WERI-Rb-1 (cell line): ENCODE data around the gene PKNOX2.

Experiments
- DNase-seq: peaks from one replicate; pipeline ENCODE4 v3.0.0-alpha.2; 2020
- H3K27ac ChIP-seq: fragments of 250-450 bp; sonication (Bioruptor Pico); 2 replicates; pipeline ENCODE4 v1.5.1; 2020; ENCODE audit warnings: mild to moderate bottlenecking, moderate library complexity
- H3K27me3 ChIP-seq: fragments of 250-450 bp; sonication (Bioruptor Pico); 2 replicates; pipeline ENCODE4 v1.5.1; 2021; ENCODE audit warnings: mild to moderate bottlenecking, low read depth, moderate library complexity; ENCODE audit not compliant: insufficient read depth, severe bottlenecking
- H3K36me3 ChIP-seq: fragments of 250-450 bp; sonication (Bioruptor Pico); 2 replicates; pipeline ENCODE4 v1.5.1; 2020; ENCODE audit warnings: mild to moderate bottlenecking, moderate library complexity
- H3K4me3 ChIP-seq: 2 replicates; pipeline ENCODE4 v1.5.1; 2011; ENCODE audit warnings: low read depth, mild to moderate bottlenecking, control low read depth, low read length
- H3K9me3 ChIP-seq: fragments of 250-450 bp; sonication (Bioruptor Pico); 2 replicates; pipeline ENCODE4 v1.5.1; 2021; ENCODE audit warnings: mild to moderate bottlenecking, moderate library complexity; ENCODE audit not compliant: severe bottlenecking
- CTCF ChIP-seq: IDR thresholded peaks from 2 replicates; pipeline ENCODE4 v1.5.1; 2011; ENCODE audit warnings: low read depth, mild to moderate bottlenecking, control low read depth, inconsistent platforms, low read length

PKNOX2 gene

GRCh38 chr11:125273519-125274000 lies 109.0 kb downstream of the PKNOX2 start:
- H3K4me3 ChIP-seq = no peak overlapping the region
- no peak for DNase-seq
- H3K36me3 ChIP-seq = no peaks in the 10 kb centered on the region
- no peaks in the 10 kb centered on the region for H3K9me3 ChIP-seq
- no peak overlapping the region for H3K27ac ChIP-seq
- TF ChIP-seq CTCF = no peak
- no peaks in the 10 kb centered on the region for H3K27me3 ChIP-seq

- Histone ChIP-seq H3K27me3 (no peaks in the 10 kb centered on the region), H3K27ac (no peak overlapping the region), H3K9me3 (no peaks in the 10 kb centered on the region), H3K36me3 (no peaks in the 10 kb centered on the region), H3K4me3 (no peak overlapping the region)
- no peak for DNase-seq
- no peak for TF ChIP-seq CTCF
Measured at GRCh38 chr11:125274309-125274708, 109.8 kb downstream of the PKNOX2 start.

- H3K9me3 ChIP-seq = no peaks in the 10 kb centered on the region
- H3K4me3 ChIP-seq = no peak overlapping the region
- H3K27me3 ChIP-seq = no peaks in the 10 kb centered on the region
- H3K27ac ChIP-seq = no peak overlapping the region
- no peaks in the 10 kb centered on the region for H3K36me3 ChIP-seq
- DNase-seq = no peak
- TF ChIP-seq CTCF = no peak
Measured at GRCh38 chr11:125274774-125275173, 110.2 kb downstream of the PKNOX2 start.

- TF ChIP-seq CTCF = no peak
- Histone ChIP-seq H3K36me3 (no peaks in the 10 kb centered on the region), H3K4me3 (no peak overlapping the region), H3K9me3 (no peaks in the 10 kb centered on the region), H3K27me3 (no peaks in the 10 kb centered on the region), H3K27ac (no peak overlapping the region)
- DNase-seq = no peak
Measured at GRCh38 chr11:125275905-125276618, 111.5 kb downstream of the PKNOX2 start.

- Histone ChIP-seq H3K9me3 (no peaks in the 10 kb centered on the region), H3K36me3 (no peaks in the 10 kb centered on the region), H3K27ac (no peak overlapping the region), H3K27me3 (no peaks in the 10 kb centered on the region), H3K4me3 (no peak overlapping the region)
- no peak for TF ChIP-seq CTCF
- DNase-seq = no peak
Measured at GRCh38 chr11:125276619-125276976, 112.0 kb downstream of the PKNOX2 start.
